Transverse colon (tissue), 4 donors: ENCODE measurements around the gene MID1.

Experiments used
- CTCF ChIP-seq, 5 experiments: fragments of 200-600 bp in 3 of 5; fragments of 450-650 bp in 2 of 5; sonication (generic) in 3 of 5; IDR thresholded peaks; 1 replicate in 2 of 5; 2 replicates in 3 of 5; pipeline ENCODE4 v1.5.1; 2016 to 2017; ENCODE audit warnings: antibody characterized with exemption in 5 of 5, inconsistent platforms in 3 of 5, mild to moderate bottlenecking in 2 of 5, moderate library complexity in 1 of 5
- EP300 ChIP-seq: sonication (generic); formaldehyde crosslinking; IDR thresholded peaks from one replicate; pipeline ENCODE4 v1.6.1; 2017; ENCODE audit warnings: antibody characterized with exemption, low read depth
- POLR2AphosphoS5 ChIP-seq, 3 donors: sonication (generic); formaldehyde crosslinking; IDR thresholded peaks; one replicate each; pipeline ENCODE4 v1.6.1; 2016; ENCODE audit warnings: antibody characterized with exemption in 3 of 3

DNA sequence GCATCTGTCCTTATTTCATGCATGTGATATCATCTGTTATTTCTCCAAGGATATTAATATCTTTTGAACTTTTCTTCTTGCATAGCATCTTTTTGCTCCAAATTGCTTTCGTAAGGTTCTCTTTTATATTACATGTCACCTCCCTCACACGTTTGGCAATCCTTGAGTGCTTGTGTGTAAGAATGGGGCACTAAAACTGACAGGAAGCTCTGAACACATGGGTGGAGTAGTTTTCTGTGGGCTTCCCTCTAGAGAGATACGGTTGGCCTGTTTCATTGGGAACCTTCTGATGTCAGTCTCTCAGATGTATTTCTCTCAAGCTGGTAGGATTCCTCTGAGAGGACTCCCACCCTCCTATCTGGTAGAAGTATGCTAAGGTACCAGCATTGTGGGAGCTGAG, 223.0 kb downstream of the MID1 start:
- TF ChIP-seq EP300, result no peak
- TF ChIP-seq CTCF (IDR thresholded peaks at IDR 0.05), result no peak
- no peak for TF ChIP-seq POLR2AphosphoS5 (IDR thresholded peaks at IDR 0.05)
